GOT3 (cell line): Measurements from ENCODE around the gene HDAC9.

ENCODE experiments used
- DNase-seq: peaks from one replicate; lab custom pipeline; 2025; ENCODE audit warnings: mixed read lengths; lab: John Stamatoyannopoulos, UW

Gene HDAC9

GRCh38 chr7:18558503-18558902 lies 63.0 kb downstream of the HDAC9 start:
- DNase-seq = no peak

- no peak for DNase-seq
Observed at GRCh38 chr7:18558910-18559309, 63.4 kb downstream of the HDAC9 start.

- DNase-seq = no peak
Observed at GRCh38 chr7:18559756-18560155, 64.2 kb downstream of the HDAC9 start.

- no peak for DNase-seq
Observed at GRCh38 chr7:18564779-18565178, 69.2 kb downstream of the HDAC9 start.

GRCh38 chr7:18565337-18565736 lies 69.8 kb downstream of the HDAC9 start:
- no peak for DNase-seq

GRCh38 chr7:18566205-18566604 lies 70.7 kb downstream of the HDAC9 start:
- DNase-seq = no peak

- DNase-seq = no peak
Observed at GRCh38 chr7:18566829-18567228, 71.3 kb downstream of the HDAC9 start.

- DNase-seq = no peak
Observed at GRCh38 chr7:18570441-18570840, 74.9 kb downstream of the HDAC9 start.

- no peak for DNase-seq
Observed at GRCh38 chr7:18570890-18571478, 75.4 kb downstream of the HDAC9 start.

- DNase-seq = no peak
Observed at GRCh38 chr7:18572154-18572553, 76.6 kb downstream of the HDAC9 start.

GRCh38 chr7:18572885-18573284 lies 77.3 kb downstream of the HDAC9 start:
- no peak for DNase-seq

GRCh38 chr7:18573410-18574234 lies 78.1 kb downstream of the HDAC9 start:
- no peak for DNase-seq

- no peak for DNase-seq
Observed at GRCh38 chr7:18574235-18574540, 78.6 kb downstream of the HDAC9 start.

- DNase-seq = no peak
Observed at GRCh38 chr7:18574676-18575075, 79.1 kb downstream of the HDAC9 start.

GRCh38 chr7:18575622-18576572 lies 80.3 kb downstream of the HDAC9 start:
- DNase-seq = no peak

GRCh38 chr7:18577096-18577771 lies 81.7 kb downstream of the HDAC9 start:
- no peak for DNase-seq

GRCh38 chr7:18579698-18580097 lies 84.1 kb downstream of the HDAC9 start:
- no peak for DNase-seq

- DNase-seq = no peak
Observed at GRCh38 chr7:18580950-18581349, 85.4 kb downstream of the HDAC9 start.

- no peak for DNase-seq
Observed at GRCh38 chr7:18583305-18583704, 87.8 kb downstream of the HDAC9 start.

- DNase-seq = no peak
Observed at GRCh38 chr7:18590241-18590640, 94.7 kb downstream of the HDAC9 start.

- DNase-seq = no peak
Observed at GRCh38 chr7:18590744-18591340, 95.3 kb downstream of the HDAC9 start.
